Hematopoietic multipotent progenitor cell treated with erythropoietin and hydrocortisone succinate and interleukin-3 and kit ligand, for 6 days (in vitro differentiated cells): ENCODE results near the gene AIF1.
"Not testable (repeated sequence)": the region's sequence is repeated elsewhere in the genome, so short reads cannot be mapped to it uniquely, and the experiment has no call there.

ENCODE experiments used
- DNase-seq: peaks from one replicate; pipeline ENCODE4 v3.0.0-alpha.2; 2015

The AIF1 gene

GRCh38 chr6:31581434-31582229, 33.4 kb upstream of the AIF1 start:
- peak; percentile 38 for DNase-seq

GRCh38 chr6:31582230-31582643, 32.8 kb upstream of the AIF1 start, which contains the start of gene LTB:
Gene LTB, minus strand, starts transcription at chr6:31582424. Its CDS starts 7 bp downstream, at chr6:31582417.
- no peak for DNase-seq

GRCh38 chr6:31585491-31585890, 29.5 kb upstream of the AIF1 start:
- DNase-seq: peak; percentile 73

GRCh38 chr6:31586008-31586407, 29.0 kb upstream of the AIF1 start, which contains the start of gene LST1:
Gene LST1, plus strand, starts transcription at chr6:31586277. Its CDS starts 1,023 bp downstream, at chr6:31587300.
- DNase-seq: peak; percentile 55

GRCh38 chr6:31586599-31587281, 28.3 kb upstream of the AIF1 start:
- peak; percentile 75 for DNase-seq

GRCh38 chr6:31587791-31588777, 26.9 kb upstream of the AIF1 start:
- no peak for DNase-seq

GRCh38 chr6:31588871-31589650, 26.0 kb upstream of the AIF1 start:
- no peak for DNase-seq

- DNase-seq: not testable (repeated sequence)
These were observed 24.3 kb upstream of the AIF1 start for GRCh38 chr6:31590691-31591090.

GRCh38 chr6:31592396-31592771, 22.6 kb upstream of the AIF1 start:
- DNase-seq: no peak

GRCh38 chr6:31597006-31597405, 18.0 kb upstream of the AIF1 start:
- DNase-seq: peak; percentile 88

GRCh38 chr6:31607317-31607716, 7.7 kb upstream of the AIF1 start:
- DNase-seq: no peak

GRCh38 chr6:31609519-31610406, 5.3 kb upstream of the AIF1 start:
- DNase-seq: peak; percentile 71

GRCh38 chr6:31610968-31611367, 4.1 kb upstream of the AIF1 start:
- no peak for DNase-seq

GRCh38 chr6:31614075-31614619, 887 bp upstream of the AIF1 start:
- no peak for DNase-seq

GRCh38 chr6:31615748-31616147, 714 bp downstream of the AIF1 start:
- peak; percentile 71 for DNase-seq

- DNase-seq: no peak
These were observed 2.0 kb downstream of the AIF1 start for GRCh38 chr6:31617010-31617409.

GRCh38 chr6:31619805-31620585, 5.0 kb downstream of the AIF1 start:
- DNase-seq: peak; percentile 100

GRCh38 chr6:31620586-31621319, 5.7 kb downstream of the AIF1 start, which contains the start of gene PRRC2A:
Gene PRRC2A, plus strand, starts transcription at chr6:31620715. Its CDS starts 2,075 bp downstream, at chr6:31622790.
- peak; percentile 91 for DNase-seq
